ENCODE results near the gene CDT1. TPM values are rescaled to one million over a fixed set of nuclear protein-coding genes. Genes with fewer than 3 reads are reported as not detected.

Gene CDT1
- total RNA-seq, 1 experiment from 2014 or later, result 74.1 TPM

GRCh38 chr16:88762941-88763340 is 40.6 kb upstream of the CDT1 start:
- H3K79me2 ChIP-seq (ENCODE audit: insufficient read depth, low read length), result no peaks in the 10 kb centered on the region
- peaks cover 30 to 54% of the 10 kb centered on the region in 2 experiments for H3K4me1 Mint-ChIP-seq
- DNase-seq, result no peak

More at GRCh38 chr16:88762941-88763340, 40.6 kb upstream of the CDT1 start:
- no peaks in the 10 kb centered on the region for H3K36me3 Mint-ChIP-seq (ENCODE audit: insufficient read depth in 1 of 3, low read depth in 3 of 3)
- H3K27me3 ChIP-seq (ENCODE audit: insufficient read depth, low read length), result no peaks in the 10 kb centered on the region
- H3K4ac ChIP-seq (ENCODE audit: low read depth, low read length), result no peak overlapping the region; the same call in 1 of the 2 replicates
- H3K27ac Mint-ChIP-seq, result peak overlapping the region; percentile 38 to 96 (median 92); a peak in 3 of 7 replicates
- H2AFZ ChIP-seq (ENCODE audit: low read length), result no peak overlapping the region
- H3K4me2 ChIP-seq (ENCODE audit: insufficient read depth, insufficient read length, low read length), result peak overlapping the region; percentile 10
- no peaks in the 10 kb centered on the region for H3K23me2 ChIP-seq (ENCODE audit: insufficient read length, low read depth, low read length, poor library complexity, severe bottlenecking)
- no peak overlapping the region; a peak in 1 of 5 replicates for H3K4me3 Mint-ChIP-seq
- peaks cover 3% of the 10 kb centered on the region for H3K79me1 ChIP-seq (ENCODE audit: insufficient read depth, low read depth, low read length, poor library complexity, severe bottlenecking)
- H4K20me1 ChIP-seq (ENCODE audit: control insufficient read depth, insufficient read depth, insufficient read length), result no peaks in the 10 kb centered on the region
- no peak for TF ChIP-seq CTCF (conservative IDR thresholded peaks at IDR 0.05)
- no peak overlapping the region for H3K14ac ChIP-seq (ENCODE audit: insufficient read depth, low read length)
- H3K27me3 Mint-ChIP-seq (ENCODE audit: low read depth), result no peaks in the 10 kb centered on the region
- no peak overlapping the region for H3T11ph ChIP-seq (ENCODE audit: low read length)
- H3K9me3 ChIP-seq (ENCODE audit: control insufficient read depth, low read depth, low read length), result no peaks in the 10 kb centered on the region
- no peak overlapping the region for H4K5ac ChIP-seq (ENCODE audit: insufficient read length, low read depth, low read length)
- H2BK12ac ChIP-seq (ENCODE audit: insufficient read length, low read depth, low read length), result peak overlapping the region; percentile 68
- H2BK15ac ChIP-seq (ENCODE audit: low read depth, low read length), result no peak overlapping the region; the same call in 1 of the 2 replicates
- H2BK5ac ChIP-seq (ENCODE audit: insufficient read length, low read length), result peak overlapping the region; percentile 18
- no peaks in the 10 kb centered on the region for H3K9me3 Mint-ChIP-seq
- no peak overlapping the region for H4K8ac ChIP-seq (replicated peaks; ENCODE audit: insufficient read length, low read depth, low read length)
- H3K27ac ChIP-seq (ENCODE audit: insufficient read length, low read depth, low read length), result no peak overlapping the region
- peak overlapping the region; percentile 28 for H3K18ac ChIP-seq (ENCODE audit: insufficient read length, low read depth, low read length)
- no peak overlapping the region for H3K56ac ChIP-seq (ENCODE audit: insufficient read length, low read depth, low read length)
- no peak overlapping the region for H2BK20ac ChIP-seq (ENCODE audit: low read depth, low read length, poor library complexity, severe bottlenecking)
- no peak overlapping the region for H3K23ac ChIP-seq (ENCODE audit: insufficient read length, low read depth, low read length)
- no peak overlapping the region for H2AK5ac ChIP-seq (ENCODE audit: insufficient read length, low read length)
- H4K91ac ChIP-seq (ENCODE audit: insufficient read length, low read depth, low read length), result peak overlapping the region; percentile 60
- no CpG with 5 or more reads among the region's 10 CpGs for WGBS (ENCODE audit: extremely low coverage, insufficient read length, low lambda C conversion rate)
- no peak overlapping the region for H2BK120ac ChIP-seq (ENCODE audit: low read depth, low read length, poor library complexity, severe bottlenecking)
- no peak overlapping the region for H3K9ac ChIP-seq (ENCODE audit: extremely low read depth, insufficient read length, low read length)
- peaks cover 8% of the 10 kb centered on the region; the same call in 1 of the 2 replicates for H3K4me1 ChIP-seq (ENCODE audit: insufficient read depth, low read length)

Measured in H9 (cell line).